ENCODE measurements around the gene IFI27L1. TPM values are rescaled to one million over a fixed set of nuclear protein-coding genes. Genes with fewer than 3 reads are reported as not detected.

The IFI27L1 gene
- total RNA-seq, 1 donor = 9.9 TPM

DNA sequence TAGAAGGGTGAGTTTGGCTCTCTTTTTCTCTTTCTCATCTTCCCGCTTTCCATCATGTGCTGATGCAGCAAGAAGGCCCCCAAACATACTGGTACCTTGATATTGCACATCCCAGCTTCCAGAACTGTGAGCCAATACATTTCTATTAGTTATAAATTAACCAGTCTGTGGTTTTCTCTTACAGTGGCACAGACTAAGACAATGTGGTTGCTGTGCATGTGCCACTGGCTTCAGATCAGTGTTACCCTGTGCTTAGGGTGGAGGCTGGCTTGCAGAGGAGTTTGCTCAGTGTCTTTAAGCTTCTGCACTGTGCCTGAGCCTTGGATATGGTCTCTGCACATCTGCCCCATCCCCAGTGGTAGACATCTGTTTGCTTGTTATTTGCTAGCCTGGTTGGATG lies 42.8 kb downstream of the IFI27L1 start:
- TF ChIP-seq, protein P1, sequence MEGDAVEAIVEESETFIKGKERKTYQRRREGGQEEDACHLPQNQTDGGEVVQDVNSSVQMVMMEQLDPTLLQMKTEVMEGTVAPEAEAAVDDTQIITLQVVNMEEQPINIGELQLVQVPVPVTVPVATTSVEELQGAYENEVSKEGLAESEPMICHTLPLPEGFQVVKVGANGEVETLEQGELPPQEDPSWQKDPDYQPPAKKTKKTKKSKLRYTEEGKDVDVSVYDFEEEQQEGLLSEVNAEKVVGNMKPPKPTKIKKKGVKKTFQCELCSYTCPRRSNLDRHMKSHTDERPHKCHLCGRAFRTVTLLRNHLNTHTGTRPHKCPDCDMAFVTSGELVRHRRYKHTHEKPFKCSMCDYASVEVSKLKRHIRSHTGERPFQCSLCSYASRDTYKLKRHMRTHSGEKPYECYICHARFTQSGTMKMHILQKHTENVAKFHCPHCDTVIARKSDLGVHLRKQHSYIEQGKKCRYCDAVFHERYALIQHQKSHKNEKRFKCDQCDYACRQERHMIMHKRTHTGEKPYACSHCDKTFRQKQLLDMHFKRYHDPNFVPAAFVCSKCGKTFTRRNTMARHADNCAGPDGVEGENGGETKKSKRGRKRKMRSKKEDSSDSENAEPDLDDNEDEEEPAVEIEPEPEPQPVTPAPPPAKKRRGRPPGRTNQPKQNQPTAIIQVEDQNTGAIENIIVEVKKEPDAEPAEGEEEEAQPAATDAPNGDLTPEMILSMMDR (IDR thresholded peaks at IDR 0.05; ENCODE audit: insufficient read depth, low read depth, low read length) = no peak
- no peak overlapping the region for H3K4me3 ChIP-seq (ENCODE audit: low read depth, low read length)
- no peak for DNase-seq (ENCODE audit: low read depth)

DNA sequence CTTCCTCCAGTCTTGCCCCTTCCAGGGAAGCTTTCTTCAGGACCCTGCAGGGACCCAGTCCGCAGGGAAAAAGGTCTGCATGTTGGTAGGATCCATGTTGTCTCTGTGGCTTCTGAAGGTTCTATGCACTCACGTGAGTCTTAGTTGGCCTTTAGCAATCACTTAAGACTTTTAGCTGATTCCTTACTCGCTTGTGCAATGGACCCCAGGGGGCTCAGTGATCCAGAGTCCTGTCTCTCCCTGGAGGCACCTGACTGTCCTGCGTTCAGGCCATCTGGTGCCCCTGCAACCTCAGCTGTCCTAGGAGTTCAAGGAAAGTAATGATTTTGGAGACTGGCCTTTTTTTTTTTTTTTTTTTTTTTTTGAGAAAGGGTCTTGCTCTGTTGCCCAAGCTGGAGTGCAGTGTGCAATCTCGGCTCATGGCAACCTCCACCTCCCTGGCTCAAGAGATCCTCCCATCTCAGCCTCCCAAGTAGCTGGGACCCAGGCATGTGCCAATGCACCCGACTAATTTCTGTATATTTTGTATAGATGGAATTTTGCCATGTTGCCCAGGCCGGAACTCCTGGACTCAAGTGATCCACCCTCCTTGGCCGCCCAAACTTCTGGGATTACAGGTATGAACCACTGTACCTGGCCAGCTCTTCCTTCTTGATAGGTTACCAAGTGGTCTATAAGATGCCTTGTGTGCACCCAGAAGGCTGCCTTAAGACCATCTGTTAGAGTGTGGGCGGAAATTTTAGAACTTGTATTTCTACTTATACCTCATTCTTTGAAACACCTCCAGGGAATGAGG lies 43.7 kb downstream of the IFI27L1 start:
- DNase-seq (ENCODE audit: low read depth) = no peak
- no peak overlapping the region for H3K4me3 ChIP-seq (ENCODE audit: low read depth, low read length)
- TF ChIP-seq, protein P1 (IDR thresholded peaks at IDR 0.05; ENCODE audit: insufficient read depth, low read depth, low read length) = no peak

DNA sequence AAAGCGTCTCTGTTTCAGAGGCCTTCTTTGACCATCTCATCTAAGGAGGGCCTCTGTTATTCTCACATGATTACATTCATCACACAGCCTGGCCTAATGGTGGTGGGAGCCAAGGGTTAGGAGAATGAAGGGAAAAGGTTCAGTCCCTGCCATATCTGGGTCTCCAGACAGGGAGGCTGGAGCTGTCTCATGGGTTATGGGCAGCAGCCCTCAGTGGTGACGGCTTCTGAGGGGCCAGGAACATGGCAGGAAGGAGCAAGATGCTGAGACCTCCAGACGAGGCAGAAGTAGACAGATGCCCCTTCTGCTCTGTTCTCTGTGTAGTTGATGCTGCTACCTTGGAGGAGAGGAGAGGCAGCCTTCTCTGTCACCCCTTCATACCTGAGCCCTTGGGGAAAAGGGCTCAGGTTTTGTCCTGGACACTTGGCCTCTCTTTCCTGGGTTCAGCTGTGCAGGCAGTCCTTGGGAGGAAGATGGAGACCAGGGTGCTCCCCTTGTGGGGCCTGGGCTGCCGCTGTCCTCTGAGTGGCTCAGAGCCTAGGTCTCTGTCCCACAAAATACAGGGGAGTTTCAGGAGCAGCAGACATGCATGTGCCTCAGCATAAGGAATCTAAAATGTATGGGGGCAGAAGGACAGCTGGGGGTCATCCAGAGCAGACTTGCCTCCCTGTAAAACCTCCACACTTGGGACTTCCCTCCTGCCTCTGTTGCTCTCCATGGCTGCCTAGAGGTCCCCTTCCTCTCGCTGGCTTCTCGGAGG lies 44.7 kb downstream of the IFI27L1 start:
- H3K4me3 ChIP-seq (ENCODE audit: low read depth, low read length) = no peak overlapping the region
- DNase-seq (ENCODE audit: low read depth) = no peak
- TF ChIP-seq, protein P1 (IDR thresholded peaks at IDR 0.05; ENCODE audit: insufficient read depth, low read depth, low read length) = no peak

DNA sequence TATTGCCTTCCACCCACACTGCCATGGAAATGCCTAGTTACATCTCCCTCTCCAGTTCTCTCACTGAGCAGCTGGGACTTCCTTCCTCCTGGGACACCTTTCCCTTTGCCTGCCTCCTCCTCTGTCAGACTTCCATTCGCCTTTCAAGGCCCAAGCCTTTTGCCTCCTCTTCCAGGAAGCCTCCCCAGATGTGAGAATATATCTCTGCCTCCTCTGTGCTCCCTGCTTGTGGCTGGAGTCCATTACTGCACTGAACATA lies 45.2 kb downstream of the IFI27L1 start:
- DNase-seq (ENCODE audit: low read depth) = no peak
- H3K4me3 ChIP-seq (ENCODE audit: low read depth, low read length) = no peak overlapping the region
- TF ChIP-seq, protein P1 (IDR thresholded peaks at IDR 0.05; ENCODE audit: insufficient read depth, low read depth, low read length) = no peak

DNA sequence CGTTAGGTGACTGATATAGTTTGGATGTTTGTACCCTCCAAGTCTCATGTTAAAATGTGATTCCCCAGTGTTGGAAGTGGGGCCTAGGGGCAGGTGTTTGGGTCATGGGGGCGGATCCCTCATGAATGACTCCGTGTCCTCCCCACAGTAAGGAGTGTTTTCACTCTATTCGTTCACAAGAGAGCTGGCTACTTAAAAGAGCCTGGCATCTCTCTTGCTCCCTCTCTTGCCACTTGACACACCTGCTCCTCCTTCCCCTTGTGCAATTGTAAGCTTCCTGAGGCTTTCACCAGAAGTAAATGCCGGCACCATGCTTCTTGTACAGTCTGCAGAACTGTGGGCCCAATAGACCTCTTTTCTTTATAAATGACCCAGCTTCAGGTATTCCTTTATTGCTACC lies 45.7 kb downstream of the IFI27L1 start:
- TF ChIP-seq, protein P1 (IDR thresholded peaks at IDR 0.05; ENCODE audit: insufficient read depth, low read depth, low read length) = no peak
- DNase-seq (ENCODE audit: low read depth) = no peak

DNA sequence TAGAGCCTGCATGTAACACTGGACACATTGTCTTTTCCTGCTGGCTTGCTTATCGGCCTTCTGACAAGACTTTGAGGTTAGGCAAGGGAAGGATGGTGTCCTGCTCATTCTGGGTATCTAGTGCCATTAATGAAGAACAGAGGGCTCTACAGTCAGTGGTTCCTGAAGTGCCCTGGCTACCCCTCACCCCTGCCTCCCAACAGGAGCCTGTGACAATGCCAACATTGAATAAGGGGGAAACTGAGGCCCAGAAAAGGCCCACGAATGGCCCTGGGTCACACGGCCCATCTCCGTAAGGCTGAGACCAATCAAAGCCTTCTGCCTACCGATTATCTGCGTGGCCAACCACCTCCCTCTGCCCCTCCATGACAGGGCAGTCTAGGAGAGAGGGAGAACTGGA lies 46.2 kb downstream of the IFI27L1 start:
- no peak overlapping the region for H3K4me3 ChIP-seq (ENCODE audit: low read depth, low read length)
- DNase-seq (ENCODE audit: low read depth) = no peak
- TF ChIP-seq, protein P1 (IDR thresholded peaks at IDR 0.05; ENCODE audit: insufficient read depth, low read depth, low read length) = no peak

More for the DNA sequence above, 45.7 kb downstream of the IFI27L1 start:
- no peak overlapping the region for H3K4me3 ChIP-seq (ENCODE audit: low read depth, low read length)
